ENCODE results near the gene CPNE5. TPM values are rescaled to one million over a fixed set of nuclear protein-coding genes. Genes with fewer than 3 reads are reported as not detected.

CPNE5 gene
- total RNA-seq, 1 donor from 2014 or later: 0.58 TPM

GRCh38 chr6:36703081-36703606 is 136.1 kb downstream of the CPNE5 start:
- no peak for TF ChIP-seq CTCF (conservative IDR thresholded peaks at IDR 0.05; ENCODE audit: low read depth, low read length)
- no peak overlapping the region for H3K4me3 ChIP-seq (ENCODE audit: low read depth, low read length)
- DNase-seq (ENCODE audit: low read depth): no peak

GRCh38 chr6:36702656-36703055 is 136.6 kb downstream of the CPNE5 start:
- H3K4me3 ChIP-seq (ENCODE audit: low read depth, low read length): no peak overlapping the region
- no peak for DNase-seq (ENCODE audit: low read depth)
- no peak for TF ChIP-seq CTCF (conservative IDR thresholded peaks at IDR 0.05; ENCODE audit: low read depth, low read length)

GRCh38 chr6:36701401-36701991 is 137.7 kb downstream of the CPNE5 start:
- TF ChIP-seq CTCF (conservative IDR thresholded peaks at IDR 0.05; ENCODE audit: low read depth, low read length): peak; percentile 50
- no peak for DNase-seq (ENCODE audit: low read depth)
- H3K4me3 ChIP-seq (ENCODE audit: low read depth, low read length): no peak overlapping the region

GRCh38 chr6:36700831-36701230 is 138.4 kb downstream of the CPNE5 start:
- TF ChIP-seq CTCF (conservative IDR thresholded peaks at IDR 0.05; ENCODE audit: low read depth, low read length): no peak
- DNase-seq (ENCODE audit: low read depth): no peak
- no peak overlapping the region for H3K4me3 ChIP-seq (ENCODE audit: low read depth, low read length)

GRCh38 chr6:36700071-36700812 is 139.0 kb downstream of the CPNE5 start:
- TF ChIP-seq CTCF (conservative IDR thresholded peaks at IDR 0.05; ENCODE audit: low read depth, low read length): no peak
- no peak overlapping the region for H3K4me3 ChIP-seq (ENCODE audit: low read depth, low read length)
- DNase-seq (ENCODE audit: low read depth): no peak

GRCh38 chr6:36699348-36699747 is 139.9 kb downstream of the CPNE5 start:
- H3K4me3 ChIP-seq (ENCODE audit: low read depth, low read length): no peak overlapping the region
- no peak for DNase-seq (ENCODE audit: low read depth)
- no peak for TF ChIP-seq CTCF (conservative IDR thresholded peaks at IDR 0.05; ENCODE audit: low read depth, low read length)

Data from epithelial cell of proximal tubule (primary cell).